GM19043 (cell line): ENCODE results near the gene DHRS7.
A peak's percentile ranks its signal among the peaks of the same experiment; 100 is the strongest.
"Not testable (repeated sequence)": the region's sequence is repeated elsewhere in the genome, so short reads cannot be mapped to it uniquely, and the experiment has no call there.

ENCODE experiments used
- ATAC-seq: cut with Tn5 transposase; IDR thresholded peaks from one replicate; pipeline ENCODE4 v1.9.1; 2021; ENCODE audit warnings: low read depth; ENCODE audit not compliant: unreplicated experiment

DHRS7 gene

DNA sequence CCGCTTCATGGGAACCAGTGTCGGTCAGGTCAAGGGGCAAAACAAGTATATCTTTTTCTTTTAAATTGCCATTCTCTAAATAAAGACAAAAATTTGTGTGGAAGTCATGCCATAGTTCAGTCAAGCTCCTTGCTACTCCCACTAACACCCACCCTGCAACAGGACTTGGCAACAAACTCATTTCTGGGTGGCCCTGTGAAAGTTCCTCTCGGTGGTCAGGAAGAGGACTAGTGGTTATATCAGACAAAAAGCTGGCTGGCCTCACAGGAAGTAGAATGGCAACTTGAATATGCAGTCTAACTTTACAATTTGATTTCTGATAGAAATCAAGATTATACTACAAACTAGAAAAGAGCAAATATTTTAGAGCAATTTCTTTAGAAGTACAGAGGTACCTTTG, 11.2 kb downstream of the DHRS7 start:
- ATAC-seq: no peak

GRCh38 chr14:60151715-60152114, 13.5 kb downstream of the DHRS7 start:
- ATAC-seq: peak; percentile 84

GRCh38 chr14:60134702-60135101, 30.5 kb downstream of the DHRS7 start:
- no peak for ATAC-seq

GRCh38 chr14:60133487-60133886, 31.7 kb downstream of the DHRS7 start:
- ATAC-seq: no peak

DNA sequence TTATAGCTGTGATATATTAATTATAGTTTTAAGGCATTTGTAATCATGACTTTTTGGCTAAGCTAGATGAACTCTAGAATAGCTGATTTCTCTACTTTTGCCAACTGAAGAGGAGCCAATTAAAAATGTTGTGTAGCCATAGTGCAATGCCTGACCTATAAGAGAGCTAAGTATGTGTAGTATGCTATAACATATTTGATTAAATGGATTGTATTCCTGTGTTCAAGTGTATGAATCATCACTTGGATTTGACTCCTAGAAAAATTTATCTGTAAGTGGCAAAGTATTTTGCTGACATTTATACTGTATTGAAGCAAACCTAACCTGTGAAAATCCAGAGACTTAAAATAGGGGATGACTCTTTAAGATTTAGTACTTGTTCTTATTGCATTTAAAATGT, 39.3 kb downstream of the DHRS7 start:
- no peak for ATAC-seq

DNA sequence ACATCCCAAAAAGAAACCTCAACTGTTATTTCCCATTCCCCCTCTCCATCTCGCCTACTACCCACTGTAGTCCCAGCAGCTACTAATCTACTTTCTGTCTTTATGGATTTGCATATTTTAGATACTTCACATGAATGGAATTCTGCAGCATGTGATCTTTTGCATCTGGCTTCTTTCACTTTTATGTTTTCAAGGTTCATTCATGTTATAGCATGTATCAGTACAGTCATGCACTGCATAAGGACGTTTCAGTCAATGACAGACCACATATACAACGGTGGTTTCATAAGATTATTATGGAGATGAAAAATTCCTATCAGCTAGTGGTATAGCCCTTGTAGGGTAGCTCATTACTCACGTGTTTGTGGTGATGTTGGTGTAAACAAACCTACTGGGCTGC, 49.0 kb downstream of the DHRS7 start:
- no peak for ATAC-seq

DNA sequence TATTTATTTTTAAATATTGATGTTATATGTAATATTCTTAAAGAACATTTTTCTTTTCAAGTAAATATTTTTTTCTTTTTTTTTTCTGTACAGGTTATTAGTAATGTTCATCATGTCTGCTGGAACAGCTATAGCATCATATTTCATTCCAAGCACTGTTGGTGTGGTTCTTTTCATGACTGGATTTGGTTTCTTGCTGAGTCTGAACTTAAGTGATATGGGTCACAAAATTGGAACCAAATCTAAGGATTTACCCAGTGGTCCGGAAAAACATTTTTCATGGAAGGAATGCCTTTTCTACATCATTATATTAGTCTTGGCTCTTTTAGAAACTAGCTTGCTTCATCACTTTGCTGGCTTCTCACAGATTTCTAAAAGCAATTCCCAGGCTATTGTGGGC, 50.3 kb downstream of the DHRS7 start:
- no peak for ATAC-seq

GRCh38 chr14:60111732-60112131, 53.5 kb downstream of the DHRS7 start:
- ATAC-seq: no peak

GRCh38 chr14:60107477-60107876, 57.7 kb downstream of the DHRS7 start:
- ATAC-seq: no peak

- no peak for ATAC-seq
Measured at GRCh38 chr14:60106339-60106738, 58.9 kb downstream of the DHRS7 start.

DNA sequence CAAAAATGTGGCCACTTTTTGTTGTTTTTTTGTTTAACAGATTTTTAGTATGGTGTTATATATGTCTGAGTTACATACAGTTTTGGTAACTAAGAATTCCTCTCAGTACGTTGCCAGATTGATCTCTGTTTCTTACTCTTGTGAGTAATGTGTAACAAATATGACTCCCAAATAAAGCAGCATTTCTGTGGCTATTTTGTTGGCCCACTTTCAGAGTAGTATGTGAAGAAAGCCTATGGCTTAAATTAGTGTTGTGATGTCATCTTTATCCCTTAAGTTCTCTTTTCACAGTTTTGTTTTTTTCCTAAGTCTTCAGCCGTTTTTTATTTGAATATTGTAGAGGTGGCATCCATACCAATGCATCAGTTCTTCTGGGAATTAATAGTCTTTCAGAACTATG, 62.8 kb downstream of the DHRS7 start:
- no peak for ATAC-seq

GRCh38 chr14:60101786-60102185, 63.4 kb downstream of the DHRS7 start:
- no peak for ATAC-seq

GRCh38 chr14:60099855-60100254, 65.3 kb downstream of the DHRS7 start:
- not testable (repeated sequence) for ATAC-seq

GRCh38 chr14:60097974-60098373, 67.2 kb downstream of the DHRS7 start:
- ATAC-seq: no peak

DNA sequence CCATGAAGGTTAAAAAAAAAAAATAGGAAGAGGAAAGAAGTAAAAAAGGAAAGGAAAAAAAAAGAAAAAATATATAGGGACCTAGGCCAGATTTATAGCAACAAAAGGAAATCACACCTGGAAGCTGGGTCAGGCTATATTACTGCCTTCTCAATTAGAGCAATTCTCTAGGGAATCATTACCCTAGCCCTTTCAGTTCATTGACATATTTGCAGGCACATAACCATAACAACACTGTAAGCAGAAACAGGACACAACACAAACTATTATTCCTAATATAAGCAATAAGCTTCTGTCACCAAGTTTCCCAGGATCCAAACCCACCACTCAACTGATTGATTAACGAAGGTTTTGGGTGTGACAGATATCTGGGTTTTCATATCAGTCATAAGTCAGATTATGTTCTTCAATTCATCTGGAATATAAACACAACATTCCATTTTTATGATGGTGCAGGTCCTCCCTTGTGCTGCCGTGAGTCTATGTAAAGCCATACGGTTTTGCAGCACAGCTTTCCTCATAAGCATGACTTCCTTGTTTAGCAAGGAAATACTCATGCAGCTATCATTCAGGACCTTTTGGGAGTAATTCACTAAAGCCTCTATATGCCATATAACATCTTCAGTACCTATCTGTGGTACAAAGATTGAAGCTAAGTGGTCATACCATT, 69.3 kb downstream of the DHRS7 start:
- ATAC-seq: no peak

- no peak for ATAC-seq
Measured at GRCh38 chr14:60095231-60095630, 70.0 kb downstream of the DHRS7 start.

DNA sequence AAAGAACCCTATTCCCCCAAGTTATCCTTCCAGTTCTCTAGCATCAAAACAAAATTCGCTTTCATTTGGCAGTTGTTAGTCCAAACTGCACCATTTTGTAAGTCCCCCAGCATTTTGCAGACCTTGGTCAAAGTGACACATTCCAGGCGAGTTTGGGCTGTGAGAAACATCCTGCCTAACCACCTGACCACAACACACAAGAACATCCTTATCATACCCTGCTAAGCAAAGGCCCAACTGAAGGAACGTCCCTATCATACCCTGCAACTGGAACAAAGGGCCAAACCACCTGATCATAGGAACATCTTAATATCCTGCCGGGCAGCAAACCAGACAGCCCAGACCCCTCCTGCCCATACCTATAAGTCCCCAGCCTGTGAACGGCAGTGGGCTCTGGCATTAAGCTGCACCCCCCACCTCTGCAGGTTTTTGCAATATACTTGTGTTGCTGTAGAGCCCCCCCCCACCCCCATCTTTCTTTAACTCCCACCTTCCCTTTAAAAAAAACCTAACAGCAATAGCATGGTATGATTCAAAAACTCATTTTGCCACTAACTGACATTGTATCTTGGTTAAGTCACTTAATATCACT, 70.8 kb downstream of the DHRS7 start:
- no peak for ATAC-seq
